ENCODE data around the gene NDUFS4. TPM values are rescaled to one million over a fixed set of nuclear protein-coding genes. Genes with fewer than 3 reads are reported as not detected.

The NDUFS4 gene
- total and polyA plus RNA-seq, 12 donors = 40.3 to 268 (median 213) TPM

DNA sequence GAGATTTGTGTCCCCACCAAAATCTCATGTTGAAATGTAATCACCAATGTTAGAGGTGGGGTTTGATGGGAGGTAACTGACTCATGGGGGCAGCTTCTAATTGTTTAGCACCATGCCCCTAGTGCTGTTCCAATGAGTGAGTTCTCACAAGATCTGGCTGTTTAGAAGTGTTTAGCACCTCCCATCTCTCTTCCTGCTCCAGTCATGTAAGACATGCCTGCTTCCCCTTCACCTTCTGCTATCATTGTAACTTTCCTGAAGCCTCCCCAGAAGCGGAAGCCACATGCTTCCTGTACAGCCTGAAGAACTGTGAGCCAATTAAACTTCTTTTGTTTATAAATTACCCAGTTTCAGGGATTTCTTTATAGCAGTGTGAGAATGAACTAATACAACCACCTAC is 170.5 kb downstream of the NDUFS4 start:
- Histone ChIP-seq H3K27ac (peak overlapping the region in 3 of 10 donors; percentile 5 to 48 (median 15)), H3K9me3 (peaks cover 0 to 12% (median 3%) of the 10 kb centered on the region in 11 donors), H3K4me1 (peaks cover 0 to 8% (median 0%) of the 10 kb centered on the region in 9 donors), H3K27me3 (no peaks in the 10 kb centered on the region), H3K4me3 (no peak overlapping the region), H3K36me3 (no peaks in the 10 kb centered on the region)
- intact Hi-C loops (cut with DNase I) = no loop called here
- TF ChIP-seq, protein P1, sequence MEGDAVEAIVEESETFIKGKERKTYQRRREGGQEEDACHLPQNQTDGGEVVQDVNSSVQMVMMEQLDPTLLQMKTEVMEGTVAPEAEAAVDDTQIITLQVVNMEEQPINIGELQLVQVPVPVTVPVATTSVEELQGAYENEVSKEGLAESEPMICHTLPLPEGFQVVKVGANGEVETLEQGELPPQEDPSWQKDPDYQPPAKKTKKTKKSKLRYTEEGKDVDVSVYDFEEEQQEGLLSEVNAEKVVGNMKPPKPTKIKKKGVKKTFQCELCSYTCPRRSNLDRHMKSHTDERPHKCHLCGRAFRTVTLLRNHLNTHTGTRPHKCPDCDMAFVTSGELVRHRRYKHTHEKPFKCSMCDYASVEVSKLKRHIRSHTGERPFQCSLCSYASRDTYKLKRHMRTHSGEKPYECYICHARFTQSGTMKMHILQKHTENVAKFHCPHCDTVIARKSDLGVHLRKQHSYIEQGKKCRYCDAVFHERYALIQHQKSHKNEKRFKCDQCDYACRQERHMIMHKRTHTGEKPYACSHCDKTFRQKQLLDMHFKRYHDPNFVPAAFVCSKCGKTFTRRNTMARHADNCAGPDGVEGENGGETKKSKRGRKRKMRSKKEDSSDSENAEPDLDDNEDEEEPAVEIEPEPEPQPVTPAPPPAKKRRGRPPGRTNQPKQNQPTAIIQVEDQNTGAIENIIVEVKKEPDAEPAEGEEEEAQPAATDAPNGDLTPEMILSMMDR (IDR thresholded peaks at IDR 0.05) = no peak
- DNase-seq (peak in 1 of 2 donors; percentile 9), ATAC-seq (peak in 6 of 8 donors; percentile 52 to 95 (median 79))
- 41 to 46% methylated on average over 1 of the region's 1 CpG for WGBS, 2 donors

Other genes with a start within 250 kb of the NDUFS4 start
- gene FST, start 80.0 kb upstream of the NDUFS4 start, total RNA-seq = 1 to 10 TPM in 6 of 10 donors, under 1 TPM in 4; 0.57 to 9.2 (median 2.1) TPM
- 1 to 10 TPM in 1 of 2 donors, under 1 TPM in 1; 0.74 to 6.3 TPM for gene FST, start 80.0 kb upstream of the NDUFS4 start, polyA plus RNA-seq